Ramos (cell line): ENCODE measurements around the gene GID8.
"Not testable (repeated sequence)": the region's sequence is repeated elsewhere in the genome, so short reads cannot be mapped to it uniquely, and the experiment has no call there.

Experiments
- in situ Hi-C: fragments of 300-500 bp; cut with MboI; formaldehyde crosslinking; loops from one replicate; pipeline ENCODE4 v1.14.3; 2022; ENCODE audit warnings: low sequenced_read_pairs; ENCODE audit not compliant: unreplicated experiment

Gene GID8

GRCh38 chr20:62955519-62956386 lies 17.8 kb downstream of the GID8 start:
- in situ Hi-C loops: no loop called here

- in situ Hi-C loops: no loop called here
Observed at GRCh38 chr20:62956387-62957135, 18.6 kb downstream of the GID8 start.

- in situ Hi-C loops: no loop called here
Observed at GRCh38 chr20:62957136-62958117, 19.5 kb downstream of the GID8 start.

- in situ Hi-C loops: no loop called here
Observed at GRCh38 chr20:62958388-62959100, 20.6 kb downstream of the GID8 start.

- in situ Hi-C loops: no loop called here
Observed at GRCh38 chr20:62959101-62959971, 21.4 kb downstream of the GID8 start.

GRCh38 chr20:62959998-62960436 lies 22.1 kb downstream of the GID8 start:
- in situ Hi-C loops: no loop called here

GRCh38 chr20:62960446-62961309 lies 22.7 kb downstream of the GID8 start:
- in situ Hi-C loops: not testable (repeated sequence)

GRCh38 chr20:62961310-62961783 lies 23.4 kb downstream of the GID8 start:
- in situ Hi-C loops: no loop called here

- in situ Hi-C loops: no loop called here
Observed at GRCh38 chr20:62961799-62962198, 23.9 kb downstream of the GID8 start.

GRCh38 chr20:62962221-62962879 lies 24.4 kb downstream of the GID8 start:
- in situ Hi-C loops: no loop called here

GRCh38 chr20:62962891-62963613 lies 25.1 kb downstream of the GID8 start:
- in situ Hi-C loops: no loop called here

- in situ Hi-C loops: no loop called here
Observed at GRCh38 chr20:62963614-62964397, 25.9 kb downstream of the GID8 start.

- in situ Hi-C loops: no loop called here
Observed at GRCh38 chr20:62964700-62965099, 26.8 kb downstream of the GID8 start.

GRCh38 chr20:62965363-62965771 lies 27.4 kb downstream of the GID8 start:
- in situ Hi-C loops: no loop called here

- in situ Hi-C loops: no loop called here
Observed at GRCh38 chr20:62966212-62967148, 28.5 kb downstream of the GID8 start.
